BLaER1 treated with 17β-estradiol and CSF1 and Interleukin-3, amounts not matched to agents 10 nM and 100 nM (cell line): ENCODE data around the gene MT1E.

Experiments used
- H3K27ac ChIP-seq, 11 experiments: shearing (Covaris generic); formaldehyde crosslinking; 2 replicates each; pipeline ENCODE4 v1.8.1; 2022
- H3K27me3 ChIP-seq, 11 experiments: shearing (Covaris generic); formaldehyde crosslinking; 2 replicates each; pipeline ENCODE4 v1.8.1; 2022
- H3K36me3 ChIP-seq, 11 experiments: shearing (Covaris generic); formaldehyde crosslinking; 2 replicates each; pipeline ENCODE4 v1.8.1; 2022
- H3K4me1 ChIP-seq, 10 experiments: shearing (Covaris generic); formaldehyde crosslinking; 2 replicates each; pipeline ENCODE4 v1.8.1; 2022
- H3K4me2 ChIP-seq, 11 experiments: shearing (Covaris generic); formaldehyde crosslinking; 2 replicates each; pipeline ENCODE4 v1.8.1; 2022
- H3K4me3 ChIP-seq, 10 experiments: shearing (Covaris generic); formaldehyde crosslinking; 2 replicates each; pipeline ENCODE4 v1.8.1; 2022
- H3K9ac ChIP-seq, 11 experiments: shearing (Covaris generic); formaldehyde crosslinking; 2 replicates each; pipeline ENCODE4 v1.8.1; 2022
- H3K9me3 ChIP-seq, 11 experiments: shearing (Covaris generic); formaldehyde crosslinking; replicated peaks in 1 of 11; 2 replicates each; pipeline ENCODE4 v1.8.1; 2022
- H4K20me1 ChIP-seq, 11 experiments: shearing (Covaris generic); formaldehyde crosslinking; 2 replicates each; pipeline ENCODE4 v1.8.1; 2022
- Cebpa-rat ChIP-seq, 11 experiments: shearing (Covaris generic); IDR thresholded peaks; 2 replicates each; pipeline ENCODE4 v1.8.1; 2022

The MT1E gene

GRCh38 chr16:56605475-56605874 is 20.1 kb upstream of the MT1E start:
- H3K4me2 ChIP-seq = peak overlapping the region in 2 of 11 experiments; percentile 0 to 27; a peak in 2 of 22 replicates
- H3K36me3 ChIP-seq = no peaks in the 10 kb centered on the region
- TF ChIP-seq Cebpa-rat (IDR thresholded peaks at IDR 0.05) = no peak
- no peaks in the 10 kb centered on the region for H3K27me3 ChIP-seq
- H4K20me1 ChIP-seq = 0 out of 22 replicates have a peak, but pooled peaks cover 0 to 6% (median 0%) of the 10 kb centered on the region in 11 experiments
- no peak overlapping the region for H3K27ac ChIP-seq
- H3K4me1 ChIP-seq = peaks cover 29 to 42% (median 36%) of the 10 kb centered on the region in 10 experiments
- no peak overlapping the region for H3K4me3 ChIP-seq
- no peaks in the 10 kb centered on the region for H3K9me3 ChIP-seq
- H3K9ac ChIP-seq = no peak overlapping the region

GRCh38 chr16:56606071-56606475 is 19.5 kb upstream of the MT1E start:
- no peak for TF ChIP-seq Cebpa-rat (IDR thresholded peaks at IDR 0.05)
- H3K4me3 ChIP-seq = no peak overlapping the region
- H3K9me3 ChIP-seq = no peaks in the 10 kb centered on the region
- no peaks in the 10 kb centered on the region for H3K36me3 ChIP-seq
- no peak overlapping the region; a peak in 1 of 22 replicates for H3K27ac ChIP-seq
- H3K4me2 ChIP-seq = peak overlapping the region in 1 of 11 experiments; percentile 98; a peak in 1 of 22 replicates
- H3K9ac ChIP-seq = no peak overlapping the region
- H3K4me1 ChIP-seq = peaks cover 35 to 48% (median 42%) of the 10 kb centered on the region in 10 experiments
- no peaks in the 10 kb centered on the region for H3K27me3 ChIP-seq
- 0 out of 22 replicates have a peak, but pooled peaks cover 0 to 6% (median 0%) of the 10 kb centered on the region in 11 experiments for H4K20me1 ChIP-seq

- Histone ChIP-seq H4K20me1 (0 out of 22 replicates have a peak, but pooled peaks cover 0 to 6% (median 0%) of the 10 kb centered on the region in 11 experiments), H3K27me3 (no peaks in the 10 kb centered on the region), H3K4me2 (peak overlapping the region; percentile 96 to 100 (median 99); a peak in 21 of 22 replicates), H3K36me3 (no peaks in the 10 kb centered on the region), H3K9me3 (no peaks in the 10 kb centered on the region), H3K4me3 (no peak overlapping the region), H3K4me1 (peaks cover 40 to 53% (median 47%) of the 10 kb centered on the region in 10 experiments), H3K27ac (peak overlapping the region in 3 of 11 experiments; percentile 3 to 78 (median 54); a peak in 3 of 22 replicates), H3K9ac (no peak overlapping the region)
- TF ChIP-seq Cebpa-rat (IDR thresholded peaks at IDR 0.05) = no peak
These were observed 19.0 kb upstream of the MT1E start for GRCh38 chr16:56606476-56607108.

GRCh38 chr16:56607109-56607618 is 18.4 kb upstream of the MT1E start:
- H4K20me1 ChIP-seq = 0 out of 22 replicates have a peak, but pooled peaks cover 0 to 6% (median 0%) of the 10 kb centered on the region in 11 experiments
- H3K4me3 ChIP-seq = no peak overlapping the region
- no peaks in the 10 kb centered on the region for H3K9me3 ChIP-seq
- peaks cover 42 to 54% (median 48%) of the 10 kb centered on the region in 10 experiments for H3K4me1 ChIP-seq
- no peaks in the 10 kb centered on the region for H3K36me3 ChIP-seq
- H3K27ac ChIP-seq = peak overlapping the region in 5 of 11 experiments; percentile 3 to 78 (median 70); a peak in 7 of 22 replicates
- peak overlapping the region; percentile 96 to 100 (median 99) for H3K4me2 ChIP-seq
- H3K9ac ChIP-seq = peak overlapping the region in 1 of 11 experiments; percentile 71; a peak in 1 of 22 replicates
- H3K27me3 ChIP-seq = no peaks in the 10 kb centered on the region
- TF ChIP-seq Cebpa-rat (IDR thresholded peaks at IDR 0.05) = no peak

GRCh38 chr16:56607675-56608042 is 17.9 kb upstream of the MT1E start:
- H3K9me3 ChIP-seq = no peaks in the 10 kb centered on the region
- H3K4me3 ChIP-seq = peak overlapping the region in 8 of 10 experiments; percentile 58 to 73 (median 66); a peak in 10 of 20 replicates
- H3K4me2 ChIP-seq = peak overlapping the region; percentile 96 to 100 (median 99)
- H4K20me1 ChIP-seq = 0 out of 22 replicates have a peak, but pooled peaks cover 0 to 6% (median 0%) of the 10 kb centered on the region in 11 experiments
- no peaks in the 10 kb centered on the region for H3K27me3 ChIP-seq
- H3K36me3 ChIP-seq = no peaks in the 10 kb centered on the region
- H3K4me1 ChIP-seq = peaks cover 42 to 54% (median 48%) of the 10 kb centered on the region in 10 experiments
- TF ChIP-seq Cebpa-rat (IDR thresholded peaks at IDR 0.05) = no peak
- H3K9ac ChIP-seq = peak overlapping the region in 10 of 11 experiments; percentile 7 to 76 (median 68); a peak in 13 of 22 replicates
- H3K27ac ChIP-seq = peak overlapping the region in 9 of 11 experiments; percentile 42 to 78 (median 61); a peak in 15 of 22 replicates

- Histone ChIP-seq H3K4me3 (peak within 1 kb of the TSS; percentile 58 to 73 (median 64)), H3K27me3 (no peaks in the 10 kb centered on the region), H3K4me1 (peaks cover 42 to 54% (median 48%) of the 10 kb centered on the region in 10 experiments), H3K36me3 (no peaks in the 10 kb centered on the region), H3K9ac (peak within 1 kb of the TSS; percentile 51 to 76 (median 68)), H4K20me1 (0 out of 22 replicates have a peak, but pooled peaks cover 0 to 6% (median 0%) of the 10 kb centered on the region in 11 experiments), H3K27ac (peak within 1 kb of the TSS in 10 of 11 experiments; percentile 17 to 81 (median 66); a peak in 17 of 22 replicates), H3K4me2 (peak within 1 kb of the TSS; percentile 96 to 100 (median 99)), H3K9me3 (no peaks in the 10 kb centered on the region)
- no peak for TF ChIP-seq Cebpa-rat (IDR thresholded peaks at IDR 0.05)
These were observed 17.3 kb upstream of the MT1E start, which contains the start of gene MT2A for GRCh38 chr16:56608043-56608875. TSS of gene MT2A (plus strand) at chr16:56608584. CDS start at chr16:56608656, 72 bp downstream.

GRCh38 chr16:56608876-56609462 is 16.6 kb upstream of the MT1E start:
- TF ChIP-seq Cebpa-rat (IDR thresholded peaks at IDR 0.05) = no peak
- Histone ChIP-seq H3K4me1 (peaks cover 42 to 54% (median 48%) of the 10 kb centered on the region in 10 experiments), H3K4me3 (peak overlapping the region; percentile 58 to 73 (median 64)), H3K4me2 (peak overlapping the region; percentile 96 to 100 (median 99)), H4K20me1 (0 out of 22 replicates have a peak, but pooled peaks cover 0 to 6% (median 0%) of the 10 kb centered on the region in 11 experiments), H3K9me3 (no peaks in the 10 kb centered on the region), H3K27me3 (no peaks in the 10 kb centered on the region), H3K36me3 (no peaks in the 10 kb centered on the region), H3K27ac (peak overlapping the region in 8 of 11 experiments; percentile 8 to 81 (median 66); a peak in 9 of 22 replicates), H3K9ac (peak overlapping the region; percentile 51 to 76 (median 68); a peak in 21 of 22 replicates)

GRCh38 chr16:56609463-56609921 is 16.1 kb upstream of the MT1E start:
- Histone ChIP-seq H4K20me1 (0 out of 22 replicates have a peak, but pooled peaks cover 0 to 6% (median 0%) of the 10 kb centered on the region in 11 experiments), H3K9me3 (no peaks in the 10 kb centered on the region), H3K27me3 (peaks cover 0 to under 1% (median 0%) of the 10 kb centered on the region in 11 experiments; a peak in 1 of 22 replicates), H3K9ac (peak overlapping the region; percentile 51 to 76 (median 68); a peak in 20 of 22 replicates), H3K4me1 (peaks cover 42 to 54% (median 48%) of the 10 kb centered on the region in 10 experiments), H3K4me3 (peak overlapping the region; percentile 58 to 73 (median 64)), H3K36me3 (no peaks in the 10 kb centered on the region), H3K27ac (peak overlapping the region; percentile 12 to 81 (median 58); a peak in 16 of 22 replicates), H3K4me2 (peak overlapping the region; percentile 96 to 100 (median 99))
- no peak for TF ChIP-seq Cebpa-rat (IDR thresholded peaks at IDR 0.05)
